PC-3 (cell line): ENCODE measurements around the gene MICALL1. TPM values are rescaled to one million over a fixed set of nuclear protein-coding genes. Genes with fewer than 3 reads are reported as not detected.

Experiments used
- ATAC-seq: fragments of 200-7000 bp; cut with Tn5 transposase; 2 replicates; pipeline ENCODE4 v1.9.1; 2020; ENCODE audit warnings: mild to moderate bottlenecking, moderate library complexity
- BruUV-seq: library from RNA; stranded (reverse); fragments of 400-500 nt; replicated peaks from 2 replicates; lab custom pipeline; 2021; lab: Mats Ljungman, UMichigan
- CTCF ChIA-PET: fragments of 300-600 bp; sonication (Branson Sonifier 250); formaldehyde crosslinking; loops from one replicate; lab custom pipeline; 2022; ENCODE audit warnings: antibody characterized with exemption; lab: Charles Lee
- POLR2A ChIA-PET: fragments of 300-600 bp; sonication (Branson Sonifier 250); formaldehyde crosslinking; loops from one replicate; lab custom pipeline; 2022; ENCODE audit warnings: antibody characterized with exemption; ENCODE audit not compliant: unreplicated experiment; lab: Charles Lee
- DNase-seq: peaks from one replicate; pipeline ENCODE4 v3.0.0-alpha.2; 2015
- H2AFZ ChIP-seq: fragments of 300-600 bp; sonication (generic); 2 replicates; pipeline ENCODE4 v1.6.0; 2016; ENCODE audit warnings: antibody characterized with exemption, low read length
- H3F3A ChIP-seq: fragments of 300-600 bp; sonication (generic); one replicate; pipeline ENCODE4 v1.6.0; 2017; ENCODE audit warnings: antibody characterized with exemption, low read length, control low read depth, mild to moderate bottlenecking; ENCODE audit not compliant: unreplicated experiment
- H3K27ac ChIP-seq: fragments of 300-600 bp; sonication (generic); 2 replicates; pipeline ENCODE4 v1.5.1; 2016; ENCODE audit warnings: mild to moderate bottlenecking, low read length
- H3K27me3 ChIP-seq: fragments of 300-600 bp; sonication (generic); 2 replicates; pipeline ENCODE4 v1.6.1; 2016; ENCODE audit warnings: low read length, mixed read lengths
- H3K36me3 ChIP-seq: fragments of 300-600 bp; sonication (generic); 2 replicates; pipeline ENCODE4 v1.6.1; 2016; ENCODE audit warnings: low read depth, mixed run types, low read length, mixed read lengths
- H3K4me1 ChIP-seq: fragments of 300-600 bp; sonication (generic); 2 replicates; pipeline ENCODE4 v1.5.1; 2016; ENCODE audit warnings: low read length; ENCODE audit not compliant: insufficient read depth
- H3K4me2 ChIP-seq: fragments of 300-600 bp; sonication (generic); 2 replicates; pipeline ENCODE4 v1.6.0; 2016; ENCODE audit warnings: low read length
- H3K4me3 ChIP-seq: fragments of 300-600 bp; sonication (generic); 2 replicates; pipeline ENCODE4 v1.5.1; 2016; ENCODE audit warnings: mild to moderate bottlenecking, low read length, mixed read lengths
- H3K79me2 ChIP-seq: fragments of 300-600 bp; sonication (generic); 2 replicates; pipeline ENCODE4 v1.6.1; 2017; ENCODE audit warnings: low read length, mixed read lengths
- H3K9ac ChIP-seq: fragments of 300-600 bp; sonication (generic); 2 replicates; pipeline ENCODE4 v1.6.0; 2016; ENCODE audit warnings: mild to moderate bottlenecking, low read length
- H3K9me2 ChIP-seq: fragments of 300-600 bp; sonication (generic); replicated peaks from 2 replicates; pipeline ENCODE4 v1.6.1; 2016; ENCODE audit warnings: mixed run types, low read length, mixed read lengths
- H3K9me3 ChIP-seq: fragments of 300-600 bp; sonication (generic); 2 replicates; pipeline ENCODE4 v1.6.1; 2016; ENCODE audit warnings: low read length, mixed read lengths
- H4K20me1 ChIP-seq: fragments of 300-600 bp; sonication (generic); 2 replicates; pipeline ENCODE4 v1.6.1; 2016; ENCODE audit warnings: low read length, mixed read lengths
- CTCF ChIP-seq: fragments of 300-600 bp; sonication (generic); conservative IDR thresholded peaks from 2 replicates; pipeline ENCODE4 v1.5.1; 2017; ENCODE audit warnings: antibody characterized with exemption, low read depth, mild to moderate bottlenecking, low read length
- EZH2 ChIP-seq: fragments of 300-600 bp; sonication (generic); IDR thresholded peaks from one replicate; pipeline ENCODE4 v1.6.1; 2017; ENCODE audit warnings: antibody characterized with exemption, mild to moderate bottlenecking, low read length; ENCODE audit not compliant: unreplicated experiment
- EZH2phosphoT487 ChIP-seq: fragments of 300-600 bp; sonication (generic); IDR thresholded peaks from 2 replicates; pipeline ENCODE4 v1.6.1; 2018; ENCODE audit warnings: mild to moderate bottlenecking, antibody characterized with exemption, low read length, borderline replicate concordance
- intact Hi-C: fragments of 100-400 bp; cut with micrococcal nuclease; formaldehyde crosslinking; loops from 2 replicates; pipeline ENCODE4 v1.9.0; 2023
- total RNA-seq: library from RNA; depleted of rRNA; stranded (reverse); fragments of >200 nt; gene quantifications from 2 replicates; pipeline ENCODE4 v1.2.3, GENCODE V29; 2014

Gene MICALL1
- total RNA-seq, 1 experiment from 2014 or later, result 20.1 TPM

GRCh38 chr22:37931893-37932389, 25.8 kb downstream of the MICALL1 start:
- TF ChIP-seq CTCF (no peak), EZH2 (no peak), EZH2phosphoT487 (no peak)
- Histone ChIP-seq H4K20me1 (no peaks in the 10 kb centered on the region), H3K4me3 (no peak overlapping the region), H3K36me3 (no peaks in the 10 kb centered on the region; the same call in 1 of the 2 replicates), H2AFZ (no peak overlapping the region), H3K4me1 (peaks cover 10% of the 10 kb centered on the region), H3K27me3 (no peaks in the 10 kb centered on the region), H3F3A (no peaks in the 10 kb centered on the region), H3K27ac (no peak overlapping the region), H3K9me2 (no peaks in the 10 kb centered on the region), H3K9me3 (no peaks in the 10 kb centered on the region), H3K79me2 (no peaks in the 10 kb centered on the region), H3K4me2 (no peak overlapping the region), H3K9ac (no peak overlapping the region)
- BruUV-seq, result no TSS peak
- DNase-seq, result no peak
- ChIA-PET POLR2A (no interaction called here), CTCF (interaction anchor here (1.0 kb wide), 1 partner anchor 22 kb away, joined by 4 read pairs; the partner anchor contains the start of genes C22orf23 and POLR2F)
- ATAC-seq, result no peak
- intact Hi-C loops, result loop anchor here (5.0 kb wide), 1 partner anchor 45 kb away; no protein-coding TSS in a partner anchor

GRCh38 chr22:37932401-37932800, 26.3 kb downstream of the MICALL1 start:
- CTCF ChIA-PET, result no interaction called here
- no peaks in the 10 kb centered on the region for H3F3A ChIP-seq
- intact Hi-C loops, result loop anchor here (5.0 kb wide), 1 partner anchor 45 kb away; no protein-coding TSS in a partner anchor
- no peaks in the 10 kb centered on the region for H3K79me2 ChIP-seq
- H3K27me3 ChIP-seq, result no peaks in the 10 kb centered on the region
- H3K9me2 ChIP-seq, result no peaks in the 10 kb centered on the region
- H3K9me3 ChIP-seq, result no peaks in the 10 kb centered on the region
- TF ChIP-seq EZH2, result no peak
- no peak for TF ChIP-seq CTCF
- TF ChIP-seq EZH2phosphoT487, result no peak
- H3K9ac ChIP-seq, result no peak overlapping the region
- H3K4me2 ChIP-seq, result no peak overlapping the region
- ATAC-seq (no peak), DNase-seq (no peak)
- no peak overlapping the region for H2AFZ ChIP-seq
- H3K4me1 ChIP-seq, result peaks cover 10% of the 10 kb centered on the region
- no TSS peak for BruUV-seq
- POLR2A ChIA-PET, result no interaction called here
- H3K4me3 ChIP-seq, result no peak overlapping the region
- no peak overlapping the region for H3K27ac ChIP-seq
- H4K20me1 ChIP-seq, result no peaks in the 10 kb centered on the region
- no peaks in the 10 kb centered on the region; the same call in 1 of the 2 replicates for H3K36me3 ChIP-seq

GRCh38 chr22:37932821-37933578, 26.9 kb downstream of the MICALL1 start:
- H3K27me3 ChIP-seq, result no peaks in the 10 kb centered on the region
- no peaks in the 10 kb centered on the region; the same call in 1 of the 2 replicates for H3K36me3 ChIP-seq
- H3K9me3 ChIP-seq, result no peaks in the 10 kb centered on the region
- ATAC-seq, result no peak
- H3F3A ChIP-seq, result no peaks in the 10 kb centered on the region
- no peak overlapping the region for H3K9ac ChIP-seq
- no peaks in the 10 kb centered on the region for H3K9me2 ChIP-seq
- no peak overlapping the region for H2AFZ ChIP-seq
- peaks cover 10% of the 10 kb centered on the region for H3K4me1 ChIP-seq
- ChIA-PET POLR2A (no interaction called here), CTCF (no interaction called here)
- no peak overlapping the region for H3K4me3 ChIP-seq
- H3K4me2 ChIP-seq, result no peak overlapping the region
- H3K79me2 ChIP-seq, result no peaks in the 10 kb centered on the region
- H3K27ac ChIP-seq, result peak overlapping the region; percentile 37
- no peaks in the 10 kb centered on the region for H4K20me1 ChIP-seq
- intact Hi-C loops, result loop anchor here (5.0 kb wide), 1 partner anchor 46 kb away; no protein-coding TSS in a partner anchor
- no peak for DNase-seq
- no TSS peak for BruUV-seq
- no peak for TF ChIP-seq EZH2
- TF ChIP-seq EZH2phosphoT487, result no peak
- TF ChIP-seq CTCF, result no peak
